GM12878 (cell line): ENCODE results near the gene PLET1. TPM values are rescaled to one million over a fixed set of nuclear protein-coding genes. Genes with fewer than 3 reads are reported as not detected.

ENCODE experiments used
- ATAC-seq: fragments of 200-7000 bp; cut with Tn5 transposase; 3 replicates; pipeline ENCODE4 v1.9.1; 2020; ENCODE audit warnings: mild to moderate bottlenecking, moderate library complexity
- BruUV-seq: library from RNA; stranded (reverse); fragments of 400-500 nt; replicated peaks from 2 replicates; lab custom pipeline; 2021; lab: Mats Ljungman, UMichigan
- CTCF ChIA-PET: fragments of 300-600 bp; sonication (Branson Sonifier 250); formaldehyde crosslinking; extraction: SDS; loops from one replicate; lab custom pipeline; 2021; ENCODE audit warnings: inconsistent platforms; lab: Yijun Ruan, JAX
- POLR2A ChIA-PET: fragments of 350-600 bp; formaldehyde crosslinking; extraction: SDS; loops from one replicate; lab custom pipeline; 2021; ENCODE audit warnings: inconsistent platforms; lab: Charles Lee
- RAD21 ChIA-PET: fragments of 300-600 bp; sonication (Branson Sonifier 250); formaldehyde crosslinking; loops from one replicate; lab custom pipeline; 2023; ENCODE audit warnings: antibody characterized with exemption; ENCODE audit not compliant: unreplicated experiment; lab: Charles Lee
- SMC1A ChIA-PET: fragments of 300-600 bp; sonication (Branson Sonifier 250); formaldehyde crosslinking; loops from one replicate; lab custom pipeline; 2023; ENCODE audit not compliant: unreplicated experiment, uncharacterized antibody; lab: Charles Lee
- DNase-seq: peaks from one replicate; pipeline ENCODE4 v3.0.0-alpha.2; 2011; ENCODE audit warnings: low read depth, low spot score
- FAIRE-seq: peaks from 3 replicates; lab custom pipeline; 2011; peaks lifted over from hg19 to GRCh38; lab: Jason Lieb, UNC
- H2AFZ ChIP-seq: 2 replicates; pipeline ENCODE4 v1.6.0; 2011; ENCODE audit warnings: low read depth, low read length, control low read depth; ENCODE audit not compliant: control insufficient read depth
- H3K27ac ChIP-seq: 2 replicates; pipeline ENCODE4 v1.5.1; 2011; ENCODE audit warnings: control low read depth; ENCODE audit not compliant: control insufficient read depth, insufficient read depth
- H3K27me3 ChIP-seq, 2 experiments: replicated peaks in 1 of 2; 2 replicates each; pipeline versions ENCODE4 v1.6.0 to v1.6.1; 2011; ENCODE audit warnings: low read length in 1 of 2; ENCODE audit not compliant: control insufficient read depth in 2 of 2, insufficient read depth in 2 of 2
- H3K36me3 ChIP-seq, 2 experiments: 2 replicates each; pipeline ENCODE4 v1.5.1; 2011; ENCODE audit warnings: low read length in 1 of 2; ENCODE audit not compliant: control insufficient read depth in 2 of 2, insufficient read depth in 2 of 2
- H3K4me1 ChIP-seq: 2 replicates; pipeline ENCODE4 v1.6.1; 2011; ENCODE audit warnings: mild to moderate bottlenecking, low read length, moderate library complexity, mixed read lengths; ENCODE audit not compliant: control insufficient read depth, insufficient read depth
- H3K4me2 ChIP-seq: 2 replicates; pipeline ENCODE4 v1.6.0; 2011; ENCODE audit warnings: control low read depth; ENCODE audit not compliant: control insufficient read depth, insufficient read depth
- H3K4me3 ChIP-seq: fragments of 200-600 bp; sonication (generic); 2 replicates; pipeline ENCODE4 v1.5.1; 2016
- H3K79me2 ChIP-seq: 2 replicates; pipeline ENCODE4 v1.6.0; 2011; ENCODE audit warnings: low read length; ENCODE audit not compliant: control insufficient read depth, insufficient read depth
- H3K9ac ChIP-seq: 2 replicates; pipeline ENCODE4 v1.8.0; 2011; ENCODE audit warnings: low read length, control low read depth, mixed read lengths; ENCODE audit not compliant: control insufficient read depth, insufficient read depth
- H3K9me3 ChIP-seq: replicated peaks from 3 replicates; pipeline ENCODE4 v1.5.1; 2011; ENCODE audit warnings: mild to moderate bottlenecking, low read length; ENCODE audit not compliant: control insufficient read depth, insufficient read depth
- H4K20me1 ChIP-seq: 2 replicates; pipeline ENCODE4 v1.6.0; 2011; ENCODE audit not compliant: control insufficient read depth, insufficient read depth
- BACH1 ChIP-seq: fragments of 450-650 bp; IDR thresholded peaks from 2 replicates; pipeline ENCODE4 v1.6.1; 2017; ENCODE audit warnings: mild to moderate bottlenecking, borderline replicate concordance
- DPF2 ChIP-seq: fragments of 450-650 bp; IDR thresholded peaks from 2 replicates; pipeline ENCODE4 v1.6.1; 2017; ENCODE audit warnings: mild to moderate bottlenecking
- IRF4 ChIP-seq: IDR thresholded peaks from 2 replicates; pipeline ENCODE4 v1.6.1; 2011; ENCODE audit warnings: low read depth, low read length
- JUND ChIP-seq: IDR thresholded peaks from 2 replicates; pipeline ENCODE4 v1.6.1; 2012; ENCODE audit warnings: low read depth, mild to moderate bottlenecking, low read length, improper control_type of control experiment, moderate library complexity
- LARP7 ChIP-seq: fragments of 450-650 bp; IDR thresholded peaks from 2 replicates; pipeline ENCODE4 v1.6.1; 2017; ENCODE audit warnings: mild to moderate bottlenecking
- MYC ChIP-seq: IDR thresholded peaks from 2 replicates; pipeline ENCODE4 v1.6.1; 2011; ENCODE audit warnings: mild to moderate bottlenecking, low read length, moderate library complexity, inconsistent platforms; ENCODE audit not compliant: insufficient read depth, insufficient replicate concordance, insufficient read length, severe bottlenecking
- POU2F2 ChIP-seq: IDR thresholded peaks from 3 replicates; pipeline ENCODE4 v1.6.1; 2011; ENCODE audit warnings: low read depth, mild to moderate bottlenecking, low read length, borderline replicate concordance
- RCOR1 ChIP-seq: conservative IDR thresholded peaks from 2 replicates; pipeline ENCODE4 v1.6.1; 2012; ENCODE audit warnings: low read depth, low read length, improper control_type of control experiment
- SMAD1 ChIP-seq: fragments of 450-650 bp; IDR thresholded peaks from 2 replicates; pipeline ENCODE4 v1.6.1; 2018; ENCODE audit warnings: mild to moderate bottlenecking, low read depth; ENCODE audit not compliant: partially characterized antibody
- SP1 ChIP-seq: IDR thresholded peaks from one replicate; pipeline ENCODE4 v1.6.1; 2011; ENCODE audit warnings: low read depth, low read length
- SUZ12 ChIP-seq: fragments of 200-600 bp; sonication (generic); IDR thresholded peaks from one replicate; pipeline ENCODE4 v1.6.1; 2018; ENCODE audit warnings: antibody characterized with exemption, mild to moderate bottlenecking; ENCODE audit not compliant: unreplicated experiment
- TAF1 ChIP-seq: IDR thresholded peaks from 2 replicates; pipeline ENCODE4 v1.6.1; 2011; ENCODE audit warnings: mild to moderate bottlenecking, low read depth, low read length, borderline replicate concordance
- TBL1XR1 ChIP-seq: IDR thresholded peaks from 2 replicates; pipeline ENCODE4 v1.6.1; 2012; ENCODE audit warnings: low read depth, low read length, improper control_type of control experiment
- TCF3 ChIP-seq: IDR thresholded peaks from 2 replicates; pipeline ENCODE4 v1.6.1; 2012; ENCODE audit warnings: low read depth, mild to moderate bottlenecking, low read length, borderline replicate concordance; ENCODE audit not compliant: insufficient read depth
- ZNF24 ChIP-seq: fragments of 450-650 bp; IDR thresholded peaks from 2 replicates; pipeline ENCODE4 v1.6.1; 2017; ENCODE audit warnings: antibody characterized with exemption, mild to moderate bottlenecking
- ZNF384 ChIP-seq: IDR thresholded peaks from 2 replicates; pipeline ENCODE4 v1.6.1; 2012; ENCODE audit warnings: low read depth, mild to moderate bottlenecking, low read length, improper control_type of control experiment, borderline replicate concordance
- WGBS: methylation state at CpG from one replicate; pipeline ENCODE4 v1.1.6; 2016; ENCODE audit warnings: low lambda C conversion rate; ENCODE audit not compliant: insufficient replicate concordance, insufficient coverage; ENCODE audit errors: missing lambda C conversion rate; 5-methylcytosine and 5-hydroxymethylcytosine counted together
- in situ Hi-C: fragments of 300-500 bp; cut with MboI; formaldehyde crosslinking; loops from 9 replicates; pipeline ENCODE4 v1.14.3; 2018; ENCODE audit warnings: mixed read lengths
- intact Hi-C: fragments of 100-400 bp; cut with micrococcal nuclease; formaldehyde crosslinking; loops from one replicate; pipeline ENCODE4 v1.14.2; 2022; ENCODE audit not compliant: unreplicated experiment
- polyA plus RNA-seq, 11 experiments: library from polyadenylated mRNA; depleted of rRNA in 4 of 11; unstranded in 6 of 11; stranded (reverse) in 5 of 11; fragments of >200 nt; fragmentation: Nextera tagmentation in 4 of 11; fragmentation: Illumina TruSeq in 1 of 11; extraction: Ambion mirVana in 4 of 11; extraction: Trizol in 1 of 11; gene quantifications; 1 replicate in 1 of 11; 2 replicates in 10 of 11; pipeline versions ENCODE4 v1.2.1 to v1.2.3, GENCODE V29; 2011 to 2016; ENCODE audit warnings: inconsistent platforms in 2 of 11, missing spikeins in 2 of 11, low read depth in 1 of 11
- total RNA-seq, 4 experiments: library from RNA; depleted of rRNA in 3 of 4; stranded (reverse); fragments of >200 nt in 3 of 4; fragmentation: Illumina TruSeq in 1 of 4; extraction: Trizol in 1 of 4; gene quantifications; 2 replicates each; pipeline versions ENCODE4 v1.2.1 to v1.2.3, GENCODE V29; 2013 to 2021
- TF ChIP-seq, protein P1 (sequence below): IDR thresholded peaks from 2 replicates; pipeline ENCODE4 v1.6.1; 2012; ENCODE audit warnings: improper control_type of control experiment, low read depth, low read length; ENCODE audit not compliant: insufficient replicate concordance
- TF ChIP-seq, protein P2 (sequence below): fragments of 150-350 bp; IDR thresholded peaks from 2 replicates; pipeline ENCODE4 v1.6.1; 2016; ENCODE audit warnings: low read depth, low read length

PLET1 gene
- total and polyA plus RNA-seq, 10 of the 15 experiments (the other 5 are each of a cell fraction or from before 2014, with no cell fraction given) = not detected

DNA sequence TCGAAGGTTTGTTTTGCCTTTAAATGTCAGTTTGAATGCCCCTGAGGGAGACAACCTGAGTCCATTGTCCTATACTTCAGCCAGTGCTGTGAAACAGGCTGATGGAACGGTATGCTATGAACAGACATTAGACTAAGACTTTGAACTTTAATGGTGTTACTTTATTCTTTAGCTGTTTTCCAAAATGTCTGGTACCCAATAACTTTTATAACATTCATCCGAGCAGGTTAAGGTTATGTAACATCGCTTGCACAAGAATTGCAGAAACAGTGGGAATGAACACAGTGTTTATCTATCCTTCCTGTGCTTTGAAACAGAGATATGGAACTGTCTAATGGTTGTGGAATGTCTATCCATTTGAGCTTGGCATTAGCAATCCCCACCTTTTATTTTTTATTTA is 46.9 kb downstream of the PLET1 start:
- Histone ChIP-seq H3K79me2 (no peaks in the 10 kb centered on the region), H3K27ac (no peak overlapping the region), H4K20me1 (no peaks in the 10 kb centered on the region), H3K27me3 (no peaks in the 10 kb centered on the region), H3K4me2 (no peak overlapping the region), H3K4me1 (no peaks in the 10 kb centered on the region), H3K4me3 (no peak overlapping the region), H3K36me3 (no peaks in the 10 kb centered on the region), H3K9ac (no peak overlapping the region), H3K9me3 (no peaks in the 10 kb centered on the region), H2AFZ (no peak overlapping the region)
- ChIA-PET SMC1A (no interaction called here), POLR2A (no interaction called here), CTCF (interaction anchor here (1.6 to 16.3 kb wide), 2 partner anchors 69 to 1076 kb away, joined by 3 to 314 read pairs; no protein-coding TSS in a partner anchor), RAD21 (interaction anchor here (1.9 to 3.8 kb wide), 2 partner anchors 66 to 68 kb away, joined by 6 to 15 read pairs; no protein-coding TSS in a partner anchor)
- no peak for ATAC-seq
- no TSS peak for BruUV-seq
- intact Hi-C loops = loop anchor here (10.0 kb wide), 1 partner anchor 1321 kb away; no protein-coding TSS in a partner anchor
- DNase-seq = no peak
- FAIRE-seq = no peak
- in situ Hi-C loops = no loop called here
- WGBS = 65% methylated on average over 4 of the region's 4 CpGs
- TF ChIP-seq LARP7 (no peak), TAF1 (no peak), ZNF24 (no peak), TCF3 (no peak), IRF4 (no peak), JUND (no peak), SUZ12 (no peak), MYC (no peak), RCOR1 (no peak), POU2F2 (no peak), SP1 (no peak), ZNF384 (no peak), DPF2 (no peak), TBL1XR1 (no peak), BACH1 (no peak), SMAD1 (no peak)
- TF ChIP-seq, protein P1, sequence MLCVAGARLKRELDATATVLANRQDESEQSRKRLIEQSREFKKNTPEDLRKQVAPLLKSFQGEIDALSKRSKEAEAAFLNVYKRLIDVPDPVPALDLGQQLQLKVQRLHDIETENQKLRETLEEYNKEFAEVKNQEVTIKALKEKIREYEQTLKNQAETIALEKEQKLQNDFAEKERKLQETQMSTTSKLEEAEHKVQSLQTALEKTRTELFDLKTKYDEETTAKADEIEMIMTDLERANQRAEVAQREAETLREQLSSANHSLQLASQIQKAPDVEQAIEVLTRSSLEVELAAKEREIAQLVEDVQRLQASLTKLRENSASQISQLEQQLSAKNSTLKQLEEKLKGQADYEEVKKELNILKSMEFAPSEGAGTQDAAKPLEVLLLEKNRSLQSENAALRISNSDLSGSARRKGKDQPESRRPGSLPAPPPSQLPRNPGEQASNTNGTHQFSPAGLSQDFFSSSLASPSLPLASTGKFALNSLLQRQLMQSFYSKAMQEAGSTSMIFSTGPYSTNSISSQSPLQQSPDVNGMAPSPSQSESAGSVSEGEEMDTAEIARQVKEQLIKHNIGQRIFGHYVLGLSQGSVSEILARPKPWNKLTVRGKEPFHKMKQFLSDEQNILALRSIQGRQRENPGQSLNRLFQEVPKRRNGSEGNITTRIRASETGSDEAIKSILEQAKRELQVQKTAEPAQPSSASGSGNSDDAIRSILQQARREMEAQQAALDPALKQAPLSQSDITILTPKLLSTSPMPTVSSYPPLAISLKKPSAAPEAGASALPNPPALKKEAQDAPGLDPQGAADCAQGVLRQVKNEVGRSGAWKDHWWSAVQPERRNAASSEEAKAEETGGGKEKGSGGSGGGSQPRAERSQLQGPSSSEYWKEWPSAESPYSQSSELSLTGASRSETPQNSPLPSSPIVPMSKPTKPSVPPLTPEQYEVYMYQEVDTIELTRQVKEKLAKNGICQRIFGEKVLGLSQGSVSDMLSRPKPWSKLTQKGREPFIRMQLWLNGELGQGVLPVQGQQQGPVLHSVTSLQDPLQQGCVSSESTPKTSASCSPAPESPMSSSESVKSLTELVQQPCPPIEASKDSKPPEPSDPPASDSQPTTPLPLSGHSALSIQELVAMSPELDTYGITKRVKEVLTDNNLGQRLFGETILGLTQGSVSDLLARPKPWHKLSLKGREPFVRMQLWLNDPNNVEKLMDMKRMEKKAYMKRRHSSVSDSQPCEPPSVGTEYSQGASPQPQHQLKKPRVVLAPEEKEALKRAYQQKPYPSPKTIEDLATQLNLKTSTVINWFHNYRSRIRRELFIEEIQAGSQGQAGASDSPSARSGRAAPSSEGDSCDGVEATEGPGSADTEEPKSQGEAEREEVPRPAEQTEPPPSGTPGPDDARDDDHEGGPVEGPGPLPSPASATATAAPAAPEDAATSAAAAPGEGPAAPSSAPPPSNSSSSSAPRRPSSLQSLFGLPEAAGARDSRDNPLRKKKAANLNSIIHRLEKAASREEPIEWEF = no peak
- TF ChIP-seq, protein P2, sequence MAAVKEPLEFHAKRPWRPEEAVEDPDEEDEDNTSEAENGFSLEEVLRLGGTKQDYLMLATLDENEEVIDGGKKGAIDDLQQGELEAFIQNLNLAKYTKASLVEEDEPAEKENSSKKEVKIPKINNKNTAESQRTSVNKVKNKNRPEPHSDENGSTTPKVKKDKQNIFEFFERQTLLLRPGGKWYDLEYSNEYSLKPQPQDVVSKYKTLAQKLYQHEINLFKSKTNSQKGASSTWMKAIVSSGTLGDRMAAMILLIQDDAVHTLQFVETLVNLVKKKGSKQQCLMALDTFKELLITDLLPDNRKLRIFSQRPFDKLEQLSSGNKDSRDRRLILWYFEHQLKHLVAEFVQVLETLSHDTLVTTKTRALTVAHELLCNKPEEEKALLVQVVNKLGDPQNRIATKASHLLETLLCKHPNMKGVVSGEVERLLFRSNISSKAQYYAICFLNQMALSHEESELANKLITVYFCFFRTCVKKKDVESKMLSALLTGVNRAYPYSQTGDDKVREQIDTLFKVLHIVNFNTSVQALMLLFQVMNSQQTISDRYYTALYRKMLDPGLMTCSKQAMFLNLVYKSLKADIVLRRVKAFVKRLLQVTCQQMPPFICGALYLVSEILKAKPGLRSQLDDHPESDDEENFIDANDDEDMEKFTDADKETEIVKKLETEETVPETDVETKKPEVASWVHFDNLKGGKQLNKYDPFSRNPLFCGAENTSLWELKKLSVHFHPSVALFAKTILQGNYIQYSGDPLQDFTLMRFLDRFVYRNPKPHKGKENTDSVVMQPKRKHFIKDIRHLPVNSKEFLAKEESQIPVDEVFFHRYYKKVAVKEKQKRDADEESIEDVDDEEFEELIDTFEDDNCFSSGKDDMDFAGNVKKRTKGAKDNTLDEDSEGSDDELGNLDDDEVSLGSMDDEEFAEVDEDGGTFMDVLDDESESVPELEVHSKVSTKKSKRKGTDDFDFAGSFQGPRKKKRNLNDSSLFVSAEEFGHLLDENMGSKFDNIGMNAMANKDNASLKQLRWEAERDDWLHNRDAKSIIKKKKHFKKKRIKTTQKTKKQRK = no peak
